HCT116 (cell line): ENCODE measurements around the gene MSH3. TPM values are rescaled to one million over a fixed set of nuclear protein-coding genes. Genes with fewer than 3 reads are reported as not detected.

Experiments
- ATAC-seq: fragments of 200-7000 bp; cut with Tn5 transposase; 2 replicates; pipeline ENCODE4 v1.9.1; 2020; ENCODE audit warnings: mild to moderate bottlenecking, moderate library complexity
- BruUV-seq: library from RNA; stranded (reverse); fragments of 400-500 nt; replicated peaks from 2 replicates; lab custom pipeline; 2021; lab: Mats Ljungman, UMichigan
- CTCF ChIA-PET: fragments of 300-600 bp; sonication (Branson Sonifier 250); formaldehyde crosslinking; loops from one replicate; lab custom pipeline; 2021; ENCODE audit warnings: antibody characterized with exemption; lab: Charles Lee
- POLR2A ChIA-PET: fragments of 300-600, 350-600 bp; sonication (Branson Sonifier 250); formaldehyde crosslinking; loops from one replicate; lab custom pipeline; 2021; ENCODE audit warnings: antibody characterized with exemption; lab: Charles Lee
- RAD21 ChIA-PET, 2 experiments: fragments of 300-600 bp; sonication (Branson Sonifier 250); formaldehyde crosslinking; loops; one replicate each; lab custom pipeline; 2023; ENCODE audit warnings: low total read pairs in 2 of 2; ENCODE audit not compliant: uncharacterized antibody in 2 of 2, unreplicated experiment in 2 of 2, low non-redundant PET in 1 of 2; lab: Charles Lee
- DNase-seq: peaks from one replicate; pipeline ENCODE4 v3.0.0-alpha.2; 2010; ENCODE audit warnings: low read depth, low spot score
- H2AFZ ChIP-seq: fragments of 200-600 bp; shearing (Covaris generic), sonication (generic); 2 replicates; pipeline ENCODE4 v1.6.1; 2017; ENCODE audit warnings: low read depth, mixed run types, mixed read lengths, antibody characterized with exemption, low read length; ENCODE audit not compliant: poor library complexity, severe bottlenecking
- H3K27ac ChIP-seq: 2 replicates; pipeline ENCODE4 v1.5.1; 2012; ENCODE audit warnings: low read depth, low read length
- H3K27me3 ChIP-seq: fragments of 200-600 bp; sonication (generic); 2 replicates; pipeline ENCODE4 v1.6.1; 2016; ENCODE audit warnings: mixed run types, low read length, mixed read lengths; ENCODE audit not compliant: insufficient read depth
- H3K36me3 ChIP-seq, 2 experiments: fragments of 200-500 bp in 1 of 2; fragments of 200-600 bp in 1 of 2; sonication (Bioruptor generic) in 1 of 2; sonication (generic) in 1 of 2; 2 replicates each; pipeline versions ENCODE4 v1.5.1 to v1.6.1; 2014 to 2016; ENCODE audit warnings: low read length in 2 of 2, inconsistent platforms in 1 of 2, mixed read lengths in 1 of 2, mixed run types in 1 of 2; ENCODE audit not compliant: insufficient read depth in 2 of 2, control insufficient read depth in 1 of 2
- H3K4me1 ChIP-seq, 2 experiments: fragments of 200-600 bp in 1 of 2; sonication (generic) in 1 of 2; 2 replicates each; pipeline versions ENCODE4 v1.5.1 to v1.6.1; 2012 to 2017; ENCODE audit warnings: low read length in 2 of 2, inconsistent platforms in 1 of 2, mild to moderate bottlenecking in 1 of 2, mixed read lengths in 1 of 2, mixed run types in 1 of 2, moderate library complexity in 1 of 2; ENCODE audit not compliant: insufficient read depth in 2 of 2, control insufficient read depth in 1 of 2
- H3K4me2 ChIP-seq: fragments of 200-600 bp; sonication (generic); 2 replicates; pipeline ENCODE4 v1.6.1; 2017; ENCODE audit warnings: mixed run types, low read length, mixed read lengths
- H3K4me3 ChIP-seq, 2 experiments: fragments of 200-600 bp in 1 of 2; sonication (generic) in 1 of 2; replicated peaks in 1 of 2; 2 replicates each; pipeline ENCODE4 v1.5.1; 2011 to 2016; ENCODE audit warnings: low read length in 2 of 2, control low read depth in 1 of 2, low read depth in 1 of 2, mild to moderate bottlenecking in 1 of 2, mixed read lengths in 1 of 2, mixed run types in 1 of 2
- H3K79me2 ChIP-seq: fragments of 200-600 bp; sonication (generic); 2 replicates; pipeline ENCODE4 v1.6.1; 2017; ENCODE audit warnings: mild to moderate bottlenecking, mixed run types, low read length, moderate library complexity, mixed read lengths; ENCODE audit not compliant: insufficient read depth
- H3K9ac ChIP-seq: fragments of 200-600 bp; sonication (generic); 2 replicates; pipeline ENCODE4 v1.6.1; 2016; ENCODE audit warnings: low read length, mixed read lengths
- H3K9me2 ChIP-seq: fragments of 200-600 bp; sonication (generic), shearing (Covaris generic); 2 replicates; pipeline ENCODE4 v1.6.1; 2017; ENCODE audit warnings: mixed run types, mild to moderate bottlenecking, moderate library complexity; ENCODE audit not compliant: insufficient read depth
- H3K9me3 ChIP-seq, 2 experiments: fragments of 200-500 bp in 1 of 2; fragments of 200-600 bp in 1 of 2; sonication (Bioruptor generic) in 1 of 2; sonication (generic) in 1 of 2; 2 replicates each; pipeline ENCODE4 v1.6.1; 2014 to 2017; ENCODE audit warnings: low read length in 2 of 2, mixed read lengths in 2 of 2, inconsistent platforms in 1 of 2, low read depth in 1 of 2, mild to moderate bottlenecking in 1 of 2, mixed run types in 1 of 2, moderate library complexity in 1 of 2; ENCODE audit not compliant: control insufficient read depth in 1 of 2, insufficient read depth in 1 of 2
- H4K20me1 ChIP-seq: fragments of 200-600 bp; sonication (generic), shearing (Covaris generic); 2 replicates; pipeline ENCODE4 v1.6.1; 2017; ENCODE audit warnings: mixed run types, mild to moderate bottlenecking, moderate library complexity; ENCODE audit not compliant: insufficient read depth
- ELF1 ChIP-seq: IDR thresholded peaks from 2 replicates; pipeline ENCODE4 v1.6.1; 2012; ENCODE audit warnings: low read depth, borderline replicate concordance
- JUND ChIP-seq: IDR thresholded peaks from 2 replicates; pipeline ENCODE4 v1.6.1; 2012
- POLR2A ChIP-seq: IDR thresholded peaks from 2 replicates; pipeline ENCODE4 v1.7.0; 2011; ENCODE audit warnings: borderline replicate concordance; ENCODE audit not compliant: insufficient read depth, insufficient read length; ENCODE audit errors: extremely low read depth
- SIN3A ChIP-seq: IDR thresholded peaks from 2 replicates; pipeline ENCODE4 v1.6.1; 2012; ENCODE audit warnings: low read depth
- SRF ChIP-seq: IDR thresholded peaks from 2 replicates; pipeline ENCODE4 v1.6.1; 2012; ENCODE audit warnings: low read depth
- YY1 ChIP-seq: IDR thresholded peaks from 2 replicates; pipeline ENCODE4 v1.6.1; 2011; ENCODE audit warnings: low read length, low read depth, moderate library complexity, mild to moderate bottlenecking; ENCODE audit not compliant: insufficient replicate concordance; ENCODE audit errors: extremely low read depth
- intact Hi-C: fragments of 100-400 bp; cut with micrococcal nuclease; formaldehyde crosslinking; loops from 2 replicates; pipeline ENCODE4 v1.10.0; 2022
- total RNA-seq: library from RNA; stranded (reverse); gene quantifications from one replicate; pipeline ENCODE4 v1.2.1, GENCODE V29; 2021; ENCODE audit not compliant: unreplicated experiment
- TF ChIP-seq, protein P1 (sequence below): IDR thresholded peaks from 2 replicates; pipeline ENCODE4 v1.6.1; 2012; ENCODE audit warnings: low read depth
- TF ChIP-seq, protein P2 (sequence below): IDR thresholded peaks from 2 replicates; pipeline ENCODE4 v1.6.1; 2012

MSH3 gene
- total RNA-seq, 1 experiment from 2014 or later = 4.9 TPM

GRCh38 chr5:80866371-80866770 is 211.9 kb downstream of the MSH3 start:
- no TSS peak for BruUV-seq
- no peaks in the 10 kb centered on the region for H3K36me3 ChIP-seq
- intact Hi-C loops = no loop called here
- H3K4me3 ChIP-seq = no peak overlapping the region
- ChIA-PET POLR2A (no interaction called here), CTCF (no interaction called here)
- no peaks in the 10 kb centered on the region for H4K20me1 ChIP-seq
- no peak for DNase-seq
- no peaks in the 10 kb centered on the region for H3K9me3 ChIP-seq
- H3K27me3 ChIP-seq = no peaks in the 10 kb centered on the region
- H3K4me2 ChIP-seq = no peak overlapping the region
- TF ChIP-seq SIN3A (no peak), POLR2A (no peak), JUND (no peak), ELF1 (no peak), SRF (no peak), YY1 (no peak)
- TF ChIP-seq, protein P1, sequence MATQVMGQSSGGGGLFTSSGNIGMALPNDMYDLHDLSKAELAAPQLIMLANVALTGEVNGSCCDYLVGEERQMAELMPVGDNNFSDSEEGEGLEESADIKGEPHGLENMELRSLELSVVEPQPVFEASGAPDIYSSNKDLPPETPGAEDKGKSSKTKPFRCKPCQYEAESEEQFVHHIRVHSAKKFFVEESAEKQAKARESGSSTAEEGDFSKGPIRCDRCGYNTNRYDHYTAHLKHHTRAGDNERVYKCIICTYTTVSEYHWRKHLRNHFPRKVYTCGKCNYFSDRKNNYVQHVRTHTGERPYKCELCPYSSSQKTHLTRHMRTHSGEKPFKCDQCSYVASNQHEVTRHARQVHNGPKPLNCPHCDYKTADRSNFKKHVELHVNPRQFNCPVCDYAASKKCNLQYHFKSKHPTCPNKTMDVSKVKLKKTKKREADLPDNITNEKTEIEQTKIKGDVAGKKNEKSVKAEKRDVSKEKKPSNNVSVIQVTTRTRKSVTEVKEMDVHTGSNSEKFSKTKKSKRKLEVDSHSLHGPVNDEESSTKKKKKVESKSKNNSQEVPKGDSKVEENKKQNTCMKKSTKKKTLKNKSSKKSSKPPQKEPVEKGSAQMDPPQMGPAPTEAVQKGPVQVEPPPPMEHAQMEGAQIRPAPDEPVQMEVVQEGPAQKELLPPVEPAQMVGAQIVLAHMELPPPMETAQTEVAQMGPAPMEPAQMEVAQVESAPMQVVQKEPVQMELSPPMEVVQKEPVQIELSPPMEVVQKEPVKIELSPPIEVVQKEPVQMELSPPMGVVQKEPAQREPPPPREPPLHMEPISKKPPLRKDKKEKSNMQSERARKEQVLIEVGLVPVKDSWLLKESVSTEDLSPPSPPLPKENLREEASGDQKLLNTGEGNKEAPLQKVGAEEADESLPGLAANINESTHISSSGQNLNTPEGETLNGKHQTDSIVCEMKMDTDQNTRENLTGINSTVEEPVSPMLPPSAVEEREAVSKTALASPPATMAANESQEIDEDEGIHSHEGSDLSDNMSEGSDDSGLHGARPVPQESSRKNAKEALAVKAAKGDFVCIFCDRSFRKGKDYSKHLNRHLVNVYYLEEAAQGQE = no peak
- TF ChIP-seq, protein P2, sequence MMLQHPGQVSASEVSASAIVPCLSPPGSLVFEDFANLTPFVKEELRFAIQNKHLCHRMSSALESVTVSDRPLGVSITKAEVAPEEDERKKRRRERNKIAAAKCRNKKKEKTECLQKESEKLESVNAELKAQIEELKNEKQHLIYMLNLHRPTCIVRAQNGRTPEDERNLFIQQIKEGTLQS = no peak
- TF ChIP-seq, all 23 proteins: peak for 0
- Histone ChIP-seq H3K4me1 (peaks cover 1 to 4% of the 10 kb centered on the region in 2 experiments), H3K79me2 (no peaks in the 10 kb centered on the region), H2AFZ (no peak overlapping the region), H3K27ac (no peak overlapping the region), H3K9ac (no peak overlapping the region), H3K9me2 (no peaks in the 10 kb centered on the region)
- RAD21 ChIA-PET = no interaction called here
- ATAC-seq = no peak
